B cell (primary cell): ENCODE measurements around the gene LRRC8E.

ENCODE experiments used
- EZH2 ChIP-seq: IDR thresholded peaks from 2 replicates; pipeline ENCODE4 v1.6.1; 2012; ENCODE audit warnings: borderline replicate concordance, low read depth, mild to moderate bottlenecking, moderate library complexity, low read length; ENCODE audit not compliant: insufficient read depth, poor library complexity, severe bottlenecking
- TF ChIP-seq, protein P1 (sequence below): fragments of 200-600 bp; IDR thresholded peaks from one replicate; pipeline ENCODE4 v1.8.0; 2022; ENCODE audit warnings: antibody characterized with exemption, mild to moderate bottlenecking

GRCh38 chr19:7861619-7862412, 26.5 kb upstream of the LRRC8E start:
- TF ChIP-seq, protein P1, sequence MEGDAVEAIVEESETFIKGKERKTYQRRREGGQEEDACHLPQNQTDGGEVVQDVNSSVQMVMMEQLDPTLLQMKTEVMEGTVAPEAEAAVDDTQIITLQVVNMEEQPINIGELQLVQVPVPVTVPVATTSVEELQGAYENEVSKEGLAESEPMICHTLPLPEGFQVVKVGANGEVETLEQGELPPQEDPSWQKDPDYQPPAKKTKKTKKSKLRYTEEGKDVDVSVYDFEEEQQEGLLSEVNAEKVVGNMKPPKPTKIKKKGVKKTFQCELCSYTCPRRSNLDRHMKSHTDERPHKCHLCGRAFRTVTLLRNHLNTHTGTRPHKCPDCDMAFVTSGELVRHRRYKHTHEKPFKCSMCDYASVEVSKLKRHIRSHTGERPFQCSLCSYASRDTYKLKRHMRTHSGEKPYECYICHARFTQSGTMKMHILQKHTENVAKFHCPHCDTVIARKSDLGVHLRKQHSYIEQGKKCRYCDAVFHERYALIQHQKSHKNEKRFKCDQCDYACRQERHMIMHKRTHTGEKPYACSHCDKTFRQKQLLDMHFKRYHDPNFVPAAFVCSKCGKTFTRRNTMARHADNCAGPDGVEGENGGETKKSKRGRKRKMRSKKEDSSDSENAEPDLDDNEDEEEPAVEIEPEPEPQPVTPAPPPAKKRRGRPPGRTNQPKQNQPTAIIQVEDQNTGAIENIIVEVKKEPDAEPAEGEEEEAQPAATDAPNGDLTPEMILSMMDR: no peak
- no peak for TF ChIP-seq EZH2
